Hepatocyte (in vitro differentiated cells): Measurements from ENCODE around the gene PPP6R2.
"Not testable (repeated sequence)": the region's sequence is repeated elsewhere in the genome, so short reads cannot be mapped to it uniquely, and the experiment has no call there.

Experiments used
- EZH2phosphoT487 ChIP-seq: fragments of 200-600 bp; sonication (generic); IDR thresholded peaks from one replicate; pipeline ENCODE4 v1.6.1; 2018; ENCODE audit warnings: antibody characterized with exemption, mild to moderate bottlenecking, low read depth, moderate library complexity; ENCODE audit not compliant: unreplicated experiment, severe bottlenecking
- TF ChIP-seq, protein P1 (sequence below): fragments of 200-600 bp; sonication (generic); IDR thresholded peaks from 2 replicates; pipeline ENCODE4 v1.5.1; 2016; ENCODE audit warnings: antibody characterized with exemption, mild to moderate bottlenecking; ENCODE audit not compliant: poor library complexity

DNA sequence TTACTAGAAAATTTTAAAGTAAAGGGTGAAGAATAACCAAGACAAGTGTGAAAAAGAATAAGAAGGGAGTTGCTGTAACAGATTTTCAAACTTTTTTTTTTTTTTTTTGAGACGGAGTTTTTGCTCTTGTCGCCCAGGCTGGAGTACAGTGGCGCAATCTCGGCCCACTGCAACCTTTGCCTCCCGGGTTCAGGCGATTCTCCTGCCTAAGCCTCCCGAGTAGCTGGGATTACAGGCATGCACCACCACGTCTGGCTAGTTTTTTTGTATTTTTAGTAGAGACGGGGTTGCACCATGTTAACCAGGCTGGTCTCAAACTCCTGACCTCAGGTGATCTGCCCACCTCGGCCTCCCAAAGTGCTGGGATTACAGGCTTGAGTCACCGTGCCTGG, 20.7 kb downstream of the PPP6R2 start:
- TF ChIP-seq, protein P1, sequence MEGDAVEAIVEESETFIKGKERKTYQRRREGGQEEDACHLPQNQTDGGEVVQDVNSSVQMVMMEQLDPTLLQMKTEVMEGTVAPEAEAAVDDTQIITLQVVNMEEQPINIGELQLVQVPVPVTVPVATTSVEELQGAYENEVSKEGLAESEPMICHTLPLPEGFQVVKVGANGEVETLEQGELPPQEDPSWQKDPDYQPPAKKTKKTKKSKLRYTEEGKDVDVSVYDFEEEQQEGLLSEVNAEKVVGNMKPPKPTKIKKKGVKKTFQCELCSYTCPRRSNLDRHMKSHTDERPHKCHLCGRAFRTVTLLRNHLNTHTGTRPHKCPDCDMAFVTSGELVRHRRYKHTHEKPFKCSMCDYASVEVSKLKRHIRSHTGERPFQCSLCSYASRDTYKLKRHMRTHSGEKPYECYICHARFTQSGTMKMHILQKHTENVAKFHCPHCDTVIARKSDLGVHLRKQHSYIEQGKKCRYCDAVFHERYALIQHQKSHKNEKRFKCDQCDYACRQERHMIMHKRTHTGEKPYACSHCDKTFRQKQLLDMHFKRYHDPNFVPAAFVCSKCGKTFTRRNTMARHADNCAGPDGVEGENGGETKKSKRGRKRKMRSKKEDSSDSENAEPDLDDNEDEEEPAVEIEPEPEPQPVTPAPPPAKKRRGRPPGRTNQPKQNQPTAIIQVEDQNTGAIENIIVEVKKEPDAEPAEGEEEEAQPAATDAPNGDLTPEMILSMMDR, result not testable (repeated sequence)
- TF ChIP-seq EZH2phosphoT487, result not testable (repeated sequence)
